HepG2 (cell line): ENCODE data around the gene DAD1. TPM values are rescaled to one million over a fixed set of nuclear protein-coding genes. Genes with fewer than 3 reads are reported as not detected.

Source experiments
- CEBPG ChIP-seq: IDR thresholded peaks from 2 replicates; pipeline ENCODE4 v1.6.1; 2016
- CREM ChIP-seq, 2 experiments: sonication (generic) in 1 of 2; formaldehyde crosslinking in 1 of 2; IDR thresholded peaks; 2 replicates each; pipeline versions ENCODE4 v1.4.0 to v1.6.1; 2016 to 2020; ENCODE audit warnings: antibody characterized with exemption in 1 of 2, mild to moderate bottlenecking in 1 of 2, missing genetic modification reagents in 1 of 2
- DMAP1 ChIP-seq: IDR thresholded peaks from 2 replicates; pipeline ENCODE4 v1.6.1; 2016
- ERF ChIP-seq: IDR thresholded peaks from 2 replicates; pipeline ENCODE4 v1.6.1; 2018; ENCODE audit warnings: missing biosample characterization, missing genetic modification reagents
- FOXA3 ChIP-seq: IDR thresholded peaks from 2 replicates; pipeline ENCODE4 v1.6.1; 2016; ENCODE audit warnings: missing genetic modification reagents, missing compliant biosample characterization
- TEAD2 ChIP-seq: sonication (generic); formaldehyde crosslinking; IDR thresholded peaks from 2 replicates; pipeline ENCODE4 v1.9.0; 2021; ENCODE audit warnings: missing genetic modification reagents
- ZNF24 ChIP-seq: fragments of 450-650 bp; IDR thresholded peaks from 2 replicates; pipeline ENCODE4 v1.6.1; 2017; ENCODE audit warnings: antibody characterized with exemption, mild to moderate bottlenecking
- ZNF672 ChIP-seq: sonication (generic); formaldehyde crosslinking; IDR thresholded peaks from 2 replicates; pipeline ENCODE4 v1.8.1; 2022; ENCODE audit warnings: missing genetic modification reagents
- ZNF724P ChIP-seq: sonication (generic); formaldehyde crosslinking; IDR thresholded peaks from 2 replicates; pipeline ENCODE4 v1.8.0; 2022; ENCODE audit warnings: missing genetic modification reagents, borderline replicate concordance
- ZNF781 ChIP-seq: sonication (generic); formaldehyde crosslinking; IDR thresholded peaks from 2 replicates; pipeline ENCODE4 v1.5.1; 2020; ENCODE audit warnings: borderline replicate concordance, mild to moderate bottlenecking, missing genetic modification reagents; ENCODE audit errors: not compliant biosample characterization
- polyA plus RNA-seq, 8 experiments: library from polyadenylated mRNA; depleted of rRNA in 3 of 8; stranded (reverse) in 7 of 8; unstranded in 1 of 8; fragments of >200 nt; fragmentation: Illumina TruSeq in 4 of 8; extraction: Trizol in 4 of 8; gene quantifications; 2 replicates each; pipeline versions ENCODE4 v1.2.1 to v1.2.3, GENCODE V29; 2011 to 2016; ENCODE audit warnings: low read depth in 4 of 8, missing spikeins in 1 of 8, mixed read lengths in 1 of 8; ENCODE audit not compliant: insufficient read depth in 1 of 8
- total RNA-seq, 5 experiments: library from RNA; depleted of rRNA; stranded (reverse); fragments of >200 nt; fragmentation: Illumina TruSeq; extraction: Trizol; gene quantifications; 2 replicates each; pipeline ENCODE4 v1.2.3, GENCODE V29; 2016; ENCODE audit warnings: low read depth in 1 of 5
- TF ChIP-seq, protein P1 (sequence below): sonication (generic); formaldehyde crosslinking; IDR thresholded peaks from 2 replicates; pipeline ENCODE4 v1.4.0; 2020; ENCODE audit warnings: missing genetic modification reagents
- TF ChIP-seq, protein P2 (sequence below): sonication (generic); formaldehyde crosslinking; conservative IDR thresholded peaks from 2 replicates; pipeline ENCODE4 v1.4.0; 2020; ENCODE audit warnings: missing genetic modification reagents
- TF ChIP-seq, protein P3 (sequence below): sonication (generic); formaldehyde crosslinking; IDR thresholded peaks from 2 replicates; pipeline ENCODE4 v1.5.1; 2020; ENCODE audit warnings: mild to moderate bottlenecking, missing genetic modification reagents
- TF ChIP-seq, protein P4 (sequence below): sonication (generic); formaldehyde crosslinking; IDR thresholded peaks from 2 replicates; pipeline ENCODE4 v1.5.0; 2020; ENCODE audit warnings: mild to moderate bottlenecking, missing genetic modification reagents, borderline replicate concordance
- TF ChIP-seq, protein P5 (sequence below): sonication (generic); formaldehyde crosslinking; IDR thresholded peaks from 2 replicates; pipeline ENCODE4 v1.5.0; 2020; ENCODE audit warnings: mild to moderate bottlenecking, missing genetic modification reagents

DAD1 gene
- total and polyA plus RNA-seq, 2 of the 13 experiments (the other 11 are each of a cell fraction or from before 2014, with no cell fraction given), result 558 to 626 TPM

DNA sequence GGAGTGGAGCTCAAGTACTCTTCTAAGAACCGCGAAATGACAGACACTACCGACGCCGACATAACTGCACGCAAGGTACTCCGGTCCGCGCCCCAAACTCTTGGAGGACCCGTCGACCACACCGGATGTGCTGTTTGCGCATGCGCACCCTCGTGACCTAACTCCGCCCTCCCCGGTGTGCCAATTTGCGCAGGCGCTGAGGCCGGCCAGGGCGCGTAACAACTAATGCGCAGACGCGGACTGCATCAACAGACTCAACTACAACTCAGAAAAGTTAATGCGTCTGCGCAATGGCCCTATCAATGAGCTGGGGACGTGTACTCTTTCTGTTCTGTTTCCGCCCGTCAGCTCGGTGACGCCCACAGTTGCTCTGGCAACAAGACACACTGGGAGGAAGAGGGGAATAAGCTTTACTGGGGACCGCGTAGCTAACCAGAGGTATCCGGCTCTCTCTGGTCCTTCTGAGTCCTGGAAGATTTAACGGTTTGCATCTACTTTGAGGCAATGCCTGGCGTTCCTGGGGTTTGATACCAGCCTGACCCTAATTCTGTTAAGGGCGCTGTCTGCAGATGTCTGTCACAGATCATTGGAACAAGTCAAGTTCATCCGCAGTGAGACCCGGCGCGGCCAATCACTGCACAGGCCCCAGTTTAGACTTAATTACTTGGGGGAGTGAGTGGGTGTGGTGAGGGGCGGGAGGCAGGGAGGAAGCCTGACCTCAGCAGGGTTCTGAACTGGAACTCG, at the start of gene DAD1 (continued):
- TF ChIP-seq, protein P1, sequence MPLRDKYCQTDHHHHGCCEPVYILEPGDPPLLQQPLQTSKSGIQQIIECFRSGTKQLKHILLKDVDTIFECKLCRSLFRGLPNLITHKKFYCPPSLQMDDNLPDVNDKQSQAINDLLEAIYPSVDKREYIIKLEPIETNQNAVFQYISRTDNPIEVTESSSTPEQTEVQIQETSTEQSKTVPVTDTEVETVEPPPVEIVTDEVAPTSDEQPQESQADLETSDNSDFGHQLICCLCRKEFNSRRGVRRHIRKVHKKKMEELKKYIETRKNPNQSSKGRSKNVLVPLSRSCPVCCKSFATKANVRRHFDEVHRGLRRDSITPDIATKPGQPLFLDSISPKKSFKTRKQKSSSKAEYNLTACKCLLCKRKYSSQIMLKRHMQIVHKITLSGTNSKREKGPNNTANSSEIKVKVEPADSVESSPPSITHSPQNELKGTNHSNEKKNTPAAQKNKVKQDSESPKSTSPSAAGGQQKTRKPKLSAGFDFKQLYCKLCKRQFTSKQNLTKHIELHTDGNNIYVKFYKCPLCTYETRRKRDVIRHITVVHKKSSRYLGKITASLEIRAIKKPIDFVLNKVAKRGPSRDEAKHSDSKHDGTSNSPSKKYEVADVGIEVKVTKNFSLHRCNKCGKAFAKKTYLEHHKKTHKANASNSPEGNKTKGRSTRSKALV (CRISPR knock-in tag), result no peak
- TF ChIP-seq ZNF672, result no peak
- TF ChIP-seq TEAD2 (CRISPR knock-in tag), result no peak
- peak; percentile 92 for TF ChIP-seq CREM (IDR thresholded peaks at IDR 0.05)
- TF ChIP-seq CREM (CRISPR knock-in tag; IDR thresholded peaks at IDR 0.05), result no peak
- TF ChIP-seq FOXA3 (CRISPR knock-in tag), result peak; percentile 73; the same call in 1 of the 2 replicates
- peak; percentile 80 for TF ChIP-seq ZNF724P (CRISPR knock-in tag)
- TF ChIP-seq CEBPG (CRISPR knock-in tag), result peak; percentile 61
- TF ChIP-seq, protein P2, sequence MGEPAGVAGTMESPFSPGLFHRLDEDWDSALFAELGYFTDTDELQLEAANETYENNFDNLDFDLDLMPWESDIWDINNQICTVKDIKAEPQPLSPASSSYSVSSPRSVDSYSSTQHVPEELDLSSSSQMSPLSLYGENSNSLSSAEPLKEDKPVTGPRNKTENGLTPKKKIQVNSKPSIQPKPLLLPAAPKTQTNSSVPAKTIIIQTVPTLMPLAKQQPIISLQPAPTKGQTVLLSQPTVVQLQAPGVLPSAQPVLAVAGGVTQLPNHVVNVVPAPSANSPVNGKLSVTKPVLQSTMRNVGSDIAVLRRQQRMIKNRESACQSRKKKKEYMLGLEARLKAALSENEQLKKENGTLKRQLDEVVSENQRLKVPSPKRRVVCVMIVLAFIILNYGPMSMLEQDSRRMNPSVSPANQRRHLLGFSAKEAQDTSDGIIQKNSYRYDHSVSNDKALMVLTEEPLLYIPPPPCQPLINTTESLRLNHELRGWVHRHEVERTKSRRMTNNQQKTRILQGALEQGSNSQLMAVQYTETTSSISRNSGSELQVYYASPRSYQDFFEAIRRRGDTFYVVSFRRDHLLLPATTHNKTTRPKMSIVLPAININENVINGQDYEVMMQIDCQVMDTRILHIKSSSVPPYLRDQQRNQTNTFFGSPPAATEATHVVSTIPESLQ, result peak; percentile 91; the same call in 1 of the 2 replicates
- TF ChIP-seq, protein P3, sequence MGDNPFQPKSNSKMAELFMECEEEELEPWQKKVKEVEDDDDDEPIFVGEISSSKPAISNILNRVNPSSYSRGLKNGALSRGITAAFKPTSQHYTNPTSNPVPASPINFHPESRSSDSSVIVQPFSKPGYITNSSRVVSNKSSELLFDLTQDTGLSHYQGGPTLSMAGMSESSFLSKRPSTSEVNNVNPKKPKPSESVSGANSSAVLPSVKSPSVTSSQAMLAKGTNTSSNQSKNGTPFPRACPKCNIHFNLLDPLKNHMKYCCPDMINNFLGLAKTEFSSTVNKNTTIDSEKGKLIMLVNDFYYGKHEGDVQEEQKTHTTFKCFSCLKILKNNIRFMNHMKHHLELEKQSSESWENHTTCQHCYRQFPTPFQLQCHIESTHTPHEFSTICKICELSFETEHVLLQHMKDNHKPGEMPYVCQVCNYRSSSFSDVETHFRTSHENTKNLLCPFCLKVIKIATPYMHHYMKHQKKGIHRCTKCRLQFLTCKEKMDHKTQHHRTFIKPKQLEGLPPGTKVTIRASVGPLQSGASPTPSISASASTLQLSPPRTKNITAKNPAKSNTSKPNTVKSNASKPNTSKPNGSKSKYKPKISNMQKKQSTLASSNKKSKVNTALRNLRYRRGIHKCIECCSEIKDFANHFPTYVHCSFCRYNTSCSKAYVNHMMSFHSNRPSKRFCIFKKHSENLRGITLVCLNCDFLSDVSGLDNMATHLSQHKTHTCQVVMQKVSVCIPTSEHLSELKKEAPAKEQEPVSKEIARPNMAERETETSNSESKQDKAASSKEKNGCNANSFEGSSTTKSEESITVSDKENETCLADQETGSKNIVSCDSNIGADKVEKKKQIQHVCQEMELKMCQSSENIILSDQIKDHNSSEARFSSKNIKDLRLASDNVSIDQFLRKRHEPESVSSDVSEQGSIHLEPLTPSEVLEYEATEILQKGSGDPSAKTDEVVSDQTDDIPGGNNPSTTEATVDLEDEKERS (CRISPR knock-in tag), result peak; percentile 93
- peak; percentile 95 for TF ChIP-seq DMAP1 (CRISPR knock-in tag)
- TF ChIP-seq, protein P4, sequence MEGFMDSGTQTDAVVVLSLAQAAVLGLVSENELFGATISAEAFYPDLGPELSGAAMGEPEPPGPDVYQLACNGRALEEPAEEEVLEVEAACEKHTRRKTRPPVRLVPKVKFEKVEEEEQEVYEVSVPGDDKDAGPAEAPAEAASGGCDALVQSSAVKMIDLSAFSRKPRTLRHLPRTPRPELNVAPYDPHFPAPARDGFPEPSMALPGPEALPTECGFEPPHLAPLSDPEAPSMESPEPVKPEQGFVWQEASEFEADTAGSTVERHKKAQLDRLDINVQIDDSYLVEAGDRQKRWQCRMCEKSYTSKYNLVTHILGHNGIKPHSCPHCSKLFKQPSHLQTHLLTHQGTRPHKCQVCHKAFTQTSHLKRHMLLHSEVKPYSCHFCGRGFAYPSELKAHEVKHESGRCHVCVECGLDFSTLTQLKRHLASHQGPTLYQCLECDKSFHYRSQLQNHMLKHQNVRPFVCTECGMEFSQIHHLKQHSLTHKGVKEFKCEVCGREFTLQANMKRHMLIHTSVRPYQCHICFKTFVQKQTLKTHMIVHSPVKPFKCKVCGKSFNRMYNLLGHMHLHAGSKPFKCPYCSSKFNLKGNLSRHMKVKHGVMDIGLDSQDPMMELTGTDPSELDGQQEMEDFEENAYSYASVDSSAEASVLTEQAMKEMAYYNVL (CRISPR knock-in tag), result peak; percentile 64; the same call in 1 of the 2 replicates
- TF ChIP-seq, protein P5, sequence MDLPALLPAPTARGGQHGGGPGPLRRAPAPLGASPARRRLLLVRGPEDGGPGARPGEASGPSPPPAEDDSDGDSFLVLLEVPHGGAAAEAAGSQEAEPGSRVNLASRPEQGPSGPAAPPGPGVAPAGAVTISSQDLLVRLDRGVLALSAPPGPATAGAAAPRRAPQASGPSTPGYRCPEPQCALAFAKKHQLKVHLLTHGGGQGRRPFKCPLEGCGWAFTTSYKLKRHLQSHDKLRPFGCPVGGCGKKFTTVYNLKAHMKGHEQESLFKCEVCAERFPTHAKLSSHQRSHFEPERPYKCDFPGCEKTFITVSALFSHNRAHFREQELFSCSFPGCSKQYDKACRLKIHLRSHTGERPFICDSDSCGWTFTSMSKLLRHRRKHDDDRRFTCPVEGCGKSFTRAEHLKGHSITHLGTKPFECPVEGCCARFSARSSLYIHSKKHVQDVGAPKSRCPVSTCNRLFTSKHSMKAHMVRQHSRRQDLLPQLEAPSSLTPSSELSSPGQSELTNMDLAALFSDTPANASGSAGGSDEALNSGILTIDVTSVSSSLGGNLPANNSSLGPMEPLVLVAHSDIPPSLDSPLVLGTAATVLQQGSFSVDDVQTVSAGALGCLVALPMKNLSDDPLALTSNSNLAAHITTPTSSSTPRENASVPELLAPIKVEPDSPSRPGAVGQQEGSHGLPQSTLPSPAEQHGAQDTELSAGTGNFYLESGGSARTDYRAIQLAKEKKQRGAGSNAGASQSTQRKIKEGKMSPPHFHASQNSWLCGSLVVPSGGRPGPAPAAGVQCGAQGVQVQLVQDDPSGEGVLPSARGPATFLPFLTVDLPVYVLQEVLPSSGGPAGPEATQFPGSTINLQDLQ (CRISPR knock-in tag), result no peak; the same call in 1 of the 2 replicates
- peak; percentile 81 for TF ChIP-seq ZNF781
- TF ChIP-seq ZNF24, result no peak
- peak; percentile 85 for TF ChIP-seq ERF
